GM18868 (cell line): Measurements from ENCODE around the gene EEF1AKMT1.

ENCODE experiments used
- ATAC-seq: cut with Tn5 transposase; IDR thresholded peaks from one replicate; pipeline ENCODE4 v1.9.1; 2021; ENCODE audit warnings: mild to moderate bottlenecking, moderate library complexity; ENCODE audit not compliant: unreplicated experiment

The EEF1AKMT1 gene

GRCh38 chr13:20773194-20774080, at the start of gene EEF1AKMT1:
EEF1AKMT1 (minus strand) TSS chr13:20773961; CDS start chr13:20757598, 16,363 bp downstream.
- peak; percentile 87 for ATAC-seq

GRCh38 chr13:20823071-20823470, 49.3 kb upstream of the EEF1AKMT1 start:
- no peak for ATAC-seq

- ATAC-seq = no peak
Observed at GRCh38 chr13:20822406-20822805, 48.6 kb upstream of the EEF1AKMT1 start.

GRCh38 chr13:20819715-20820114, 46.0 kb upstream of the EEF1AKMT1 start:
- ATAC-seq = no peak

- no peak for ATAC-seq
Observed at GRCh38 chr13:20815464-20815863, 41.7 kb upstream of the EEF1AKMT1 start.

GRCh38 chr13:20814224-20814910, 40.6 kb upstream of the EEF1AKMT1 start:
- no peak for ATAC-seq

- no peak for ATAC-seq
Observed at GRCh38 chr13:20812890-20813289, 39.1 kb upstream of the EEF1AKMT1 start.

- ATAC-seq = no peak
Observed at GRCh38 chr13:20810808-20811207, 37.0 kb upstream of the EEF1AKMT1 start.

GRCh38 chr13:20808874-20809273, 35.1 kb upstream of the EEF1AKMT1 start:
- no peak for ATAC-seq

GRCh38 chr13:20803180-20803965, 29.6 kb upstream of the EEF1AKMT1 start:
- ATAC-seq = peak; percentile 42

GRCh38 chr13:20801707-20802106, 27.9 kb upstream of the EEF1AKMT1 start:
- ATAC-seq = no peak

- ATAC-seq = no peak
Observed at GRCh38 chr13:20799726-20800416, 26.1 kb upstream of the EEF1AKMT1 start.

- ATAC-seq = no peak
Observed at GRCh38 chr13:20798027-20798426, 24.3 kb upstream of the EEF1AKMT1 start.

GRCh38 chr13:20796791-20797508, 23.2 kb upstream of the EEF1AKMT1 start:
- ATAC-seq = no peak

GRCh38 chr13:20789665-20790064, 15.9 kb upstream of the EEF1AKMT1 start:
- ATAC-seq = no peak

GRCh38 chr13:20788312-20788711, 14.6 kb upstream of the EEF1AKMT1 start:
- ATAC-seq = no peak

- ATAC-seq = no peak
Observed at GRCh38 chr13:20787180-20787579, 13.4 kb upstream of the EEF1AKMT1 start.

GRCh38 chr13:20782116-20782708, 8.5 kb upstream of the EEF1AKMT1 start:
- ATAC-seq = peak; percentile 99

GRCh38 chr13:20780317-20780716, 6.6 kb upstream of the EEF1AKMT1 start:
- ATAC-seq = no peak

GRCh38 chr13:20779405-20779804, 5.6 kb upstream of the EEF1AKMT1 start:
- ATAC-seq = no peak
